IMR-90 (cell line): Measurements from ENCODE around the gene NAPA. TPM values are rescaled to one million over a fixed set of nuclear protein-coding genes. Genes with fewer than 3 reads are reported as not detected.

Source experiments
- ATAC-seq: fragments of 200-7000 bp; cut with Tn5 transposase; 2 replicates; pipeline ENCODE4 v1.9.1; 2020; ENCODE audit warnings: low read depth, mild to moderate bottlenecking, moderate library complexity
- BruUV-seq: library from RNA; stranded (reverse); fragments of 400-500 nt; replicated peaks from 2 replicates; lab custom pipeline; 2021; lab: Mats Ljungman, UMichigan
- CTCF ChIA-PET: fragments of 300-600 bp; formaldehyde crosslinking; extraction: SDS; loops from one replicate; lab custom pipeline; 2021; ENCODE audit warnings: antibody characterized with exemption; lab: Yijun Ruan, JAX
- POLR2A ChIA-PET: fragments of 300-600 bp; sonication (Branson Sonifier 250); formaldehyde crosslinking; loops from one replicate; lab custom pipeline; 2022; ENCODE audit warnings: antibody characterized with exemption; ENCODE audit not compliant: unreplicated experiment; lab: Charles Lee
- DNase-seq: peaks from one replicate; pipeline ENCODE4 v3.0.0; 2013
- H2AFZ ChIP-seq: replicated peaks from 2 replicates; pipeline ENCODE3; 2013; ENCODE audit warnings: low read length, mild to moderate bottlenecking; ENCODE audit not compliant: poor library complexity
- H2AK5ac ChIP-seq: 2 replicates; pipeline ENCODE4 v1.6.1; 2013; ENCODE audit warnings: low read depth, low read length, inconsistent platforms
- H2AK9ac ChIP-seq: replicated peaks from 2 replicates; pipeline ENCODE3; 2013; ENCODE audit warnings: mild to moderate bottlenecking, low read depth, low read length, moderate library complexity; ENCODE audit not compliant: poor library complexity
- H2BK120ac ChIP-seq: 2 replicates; pipeline ENCODE4 v1.6.1; 2013; ENCODE audit warnings: low read depth, low read length, inconsistent platforms
- H2BK15ac ChIP-seq: 3 replicates; pipeline ENCODE4 v1.6.1; 2013; ENCODE audit warnings: low read depth, low read length, inconsistent platforms
- H2BK20ac ChIP-seq: 2 replicates; pipeline ENCODE4 v1.6.1; 2013; ENCODE audit warnings: low read depth, mild to moderate bottlenecking, inconsistent platforms, low read length, moderate library complexity
- H2BK5ac ChIP-seq: 2 replicates; pipeline ENCODE4 v1.6.1; 2013; ENCODE audit warnings: mild to moderate bottlenecking, low read depth, low read length, inconsistent platforms; ENCODE audit not compliant: poor library complexity, severe bottlenecking
- H3K14ac ChIP-seq: replicated peaks from 2 replicates; pipeline ENCODE4 v1.6.1; 2013; ENCODE audit warnings: low read depth, low read length, inconsistent platforms
- H3K18ac ChIP-seq: 2 replicates; pipeline ENCODE4 v1.6.1; 2013; ENCODE audit warnings: low read depth, low read length, control low read depth
- H3K23ac ChIP-seq: 2 replicates; pipeline ENCODE4 v1.6.1; 2013; ENCODE audit warnings: low read depth, low read length, inconsistent platforms
- H3K27ac ChIP-seq: 2 replicates; pipeline ENCODE4 v1.5.1; 2013; ENCODE audit warnings: mild to moderate bottlenecking, control low read depth, low read length; ENCODE audit not compliant: insufficient read depth
- H3K27me3 ChIP-seq: 2 replicates; pipeline ENCODE4 v1.6.1; 2013; ENCODE audit warnings: low read length; ENCODE audit not compliant: control insufficient read depth, insufficient read depth
- H3K36me3 ChIP-seq: 2 replicates; pipeline ENCODE4 v1.6.1; 2013; ENCODE audit warnings: low read length, mixed read lengths; ENCODE audit not compliant: control insufficient read depth, insufficient read depth
- H3K4ac ChIP-seq: 2 replicates; pipeline ENCODE4 v1.6.1; 2013; ENCODE audit warnings: low read depth, low read length, inconsistent platforms
- H3K4me1 ChIP-seq: 2 replicates; pipeline ENCODE4 v1.6.1; 2013; ENCODE audit warnings: low read length, mixed read lengths; ENCODE audit not compliant: control insufficient read depth, insufficient read depth
- H3K4me2 ChIP-seq: 2 replicates; pipeline ENCODE4 v1.6.1; 2013; ENCODE audit warnings: low read depth, mild to moderate bottlenecking, control low read depth, low read length, moderate library complexity
- H3K4me3 ChIP-seq: 2 replicates; pipeline ENCODE4 v1.5.1; 2013; ENCODE audit warnings: low read depth, mild to moderate bottlenecking, control low read depth, low read length, moderate library complexity; ENCODE audit not compliant: insufficient read depth
- H3K56ac ChIP-seq: 2 replicates; pipeline ENCODE4 v1.6.1; 2013; ENCODE audit warnings: low read length, inconsistent platforms; ENCODE audit not compliant: insufficient read depth; ENCODE audit errors: extremely low read depth
- H3K79me1 ChIP-seq, 2 experiments: 2 replicates each; pipeline ENCODE4 v1.6.1; 2013; ENCODE audit warnings: low read length in 2 of 2, inconsistent platforms in 1 of 2, low read depth in 1 of 2
- H3K9ac ChIP-seq: 2 replicates; pipeline ENCODE4 v1.6.1; 2013; ENCODE audit warnings: low read depth, low read length, control low read depth
- H3K9me1 ChIP-seq: 2 replicates; pipeline ENCODE4 v1.6.1; 2013; ENCODE audit warnings: low read length, inconsistent platforms; ENCODE audit not compliant: insufficient read depth
- H3K9me3 ChIP-seq: 2 replicates; pipeline ENCODE4 v1.6.1; 2013; ENCODE audit warnings: low read length; ENCODE audit not compliant: control insufficient read depth, insufficient read depth
- H4K20me1 ChIP-seq: 2 replicates; pipeline ENCODE4 v1.6.1; 2013; ENCODE audit warnings: low read length, inconsistent platforms; ENCODE audit not compliant: insufficient read depth
- H4K5ac ChIP-seq: 2 replicates; pipeline ENCODE4 v1.6.1; 2013; ENCODE audit warnings: mild to moderate bottlenecking, low read depth, low read length, control low read depth
- H4K8ac ChIP-seq, 2 experiments: 2 replicates each; pipeline ENCODE4 v1.6.1; 2013; ENCODE audit warnings: low read depth in 2 of 2, low read length in 2 of 2, control low read depth in 1 of 2, inconsistent platforms in 1 of 2
- H4K91ac ChIP-seq: 2 replicates; pipeline ENCODE4 v1.6.1; 2013; ENCODE audit warnings: low read depth, low read length, inconsistent platforms; ENCODE audit not compliant: insufficient read depth
- BHLHE40 ChIP-seq: fragments of 150-350 bp; IDR thresholded peaks from 2 replicates; pipeline ENCODE4 v1.6.1; 2016; ENCODE audit warnings: mild to moderate bottlenecking, low read depth, low read length
- CEBPB ChIP-seq: IDR thresholded peaks from 2 replicates; pipeline ENCODE4 v1.6.1; 2012; ENCODE audit warnings: low read depth, low read length, improper control_type of control experiment
- CHD1 ChIP-seq: IDR thresholded peaks from 2 replicates; pipeline ENCODE4 v1.6.1; 2012; ENCODE audit warnings: low read depth, low read length, improper control_type of control experiment
- CTCF ChIP-seq: conservative IDR thresholded peaks from 2 replicates; pipeline ENCODE4 v1.5.1; 2012; ENCODE audit warnings: mild to moderate bottlenecking, low read depth, low read length, improper control_type of control experiment
- FOS ChIP-seq: fragments of 150-350 bp; IDR thresholded peaks from 2 replicates; pipeline ENCODE4 v1.6.1; 2016; ENCODE audit warnings: low read depth, low read length
- MAFK ChIP-seq: IDR thresholded peaks from 2 replicates; pipeline ENCODE4 v1.6.1; 2012; ENCODE audit warnings: low read depth, low read length, improper control_type of control experiment
- MAZ ChIP-seq: IDR thresholded peaks from 2 replicates; pipeline ENCODE4 v1.6.1; 2012; ENCODE audit warnings: low read depth, mild to moderate bottlenecking, low read length, improper control_type of control experiment, moderate library complexity, borderline replicate concordance
- MXI1 ChIP-seq: IDR thresholded peaks from 2 replicates; pipeline ENCODE4 v1.6.1; 2012; ENCODE audit warnings: low read depth, mild to moderate bottlenecking, low read length, moderate library complexity, borderline replicate concordance
- NFE2L2 ChIP-seq: fragments of 150-350 bp; IDR thresholded peaks from 2 replicates; pipeline ENCODE4 v1.6.1; 2016; ENCODE audit warnings: low read depth, mild to moderate bottlenecking, low read length
- POLR2A ChIP-seq: IDR thresholded peaks from 2 replicates; pipeline ENCODE4 v1.6.1; 2012; ENCODE audit warnings: mild to moderate bottlenecking, low read depth, low read length
- RAD21 ChIP-seq: IDR thresholded peaks from 2 replicates; pipeline ENCODE4 v1.6.1; 2012; ENCODE audit warnings: low read length, improper control_type of control experiment
- RCOR1 ChIP-seq: IDR thresholded peaks from 2 replicates; pipeline ENCODE4 v1.6.1; 2012; ENCODE audit warnings: mild to moderate bottlenecking, low read length, improper control_type of control experiment; ENCODE audit not compliant: insufficient replicate concordance
- RFX5 ChIP-seq: IDR thresholded peaks from 2 replicates; pipeline ENCODE4 v1.8.0; 2012; ENCODE audit warnings: low read depth, mild to moderate bottlenecking, low read length, moderate library complexity
- SMC3 ChIP-seq: fragments of 150-350 bp; IDR thresholded peaks from 2 replicates; pipeline ENCODE4 v1.6.1; 2016; ENCODE audit warnings: low read depth, mild to moderate bottlenecking, antibody characterized with exemption, low read length, moderate library complexity
- WGBS, 2 experiments: methylation state at CpG; one replicate each; pipeline versions ENCODE4 v1.1.5 to v1.1.7; 2013; ENCODE audit warnings: missing lambda C conversion rate in 2 of 2; ENCODE audit not compliant: insufficient read length in 1 of 2; ENCODE audit errors: extremely low coverage in 2 of 2; 5-methylcytosine and 5-hydroxymethylcytosine counted together
- dilution Hi-C: fragments of 300-500 bp; cut with HindIII; formaldehyde crosslinking; loops from one replicate; pipeline ENCODE4 v1.14.3; 2018; ENCODE audit warnings: low sequenced_read_pairs; ENCODE audit not compliant: unreplicated experiment
- in situ Hi-C: fragments of 300-500 bp; cut with MboI; formaldehyde crosslinking; loops from 3 replicates; pipeline ENCODE4 v1.14.3; 2019; ENCODE audit warnings: low sequenced_read_pairs, inconsistent platforms, mixed read lengths
- intact Hi-C: fragments of 100-400 bp; cut with micrococcal nuclease; formaldehyde crosslinking; loops from 2 replicates; pipeline ENCODE4 v1.10.0; 2022
- polyA plus RNA-seq, 3 experiments: library from polyadenylated mRNA; depleted of rRNA; stranded (reverse); fragments of >200 nt; gene quantifications; 2 replicates each; pipeline ENCODE4 v1.2.3, GENCODE V29; 2012; ENCODE audit warnings: low replicate concordance in 1 of 3
- total RNA-seq: library from RNA; depleted of rRNA; stranded (reverse); fragments of >200 nt; gene quantifications from 2 replicates; pipeline ENCODE4 v1.2.3, GENCODE V29; 2012
- TF ChIP-seq, protein P1 (sequence below): fragments of 150-350 bp; IDR thresholded peaks from 2 replicates; pipeline ENCODE4 v1.6.1; 2017; ENCODE audit warnings: mild to moderate bottlenecking, antibody characterized with exemption, low read length, low read depth
- TF ChIP-seq, protein P2 (sequence below): fragments of 150-350 bp; IDR thresholded peaks from 2 replicates; pipeline ENCODE4 v1.6.1; 2016; ENCODE audit warnings: low read depth, mild to moderate bottlenecking, low read length, moderate library complexity, borderline replicate concordance

NAPA gene
- total and polyA plus RNA-seq, 2 of the 4 experiments (the other 2 are of a cell fraction): 76.4 to 126 TPM

- H3K18ac ChIP-seq: no peak overlapping the region
- no peak overlapping the region for H2BK20ac ChIP-seq
- in situ Hi-C loops (no loop called here), intact Hi-C loops (no loop called here), dilution Hi-C loops (no loop called here)
- H4K8ac ChIP-seq: no peak overlapping the region
- no peak for ATAC-seq
- no peak overlapping the region for H3K27ac ChIP-seq
- ChIA-PET POLR2A (no interaction called here), CTCF (no interaction called here)
- no peaks in the 10 kb centered on the region for H3K79me1 ChIP-seq
- 0% methylated on average over 1 of the region's 18 CpGs; no CpG with 5 or more reads in 1 of the 2 experiments for WGBS, 2 experiments
- no peak overlapping the region for H3K4me2 ChIP-seq
- H2AK9ac ChIP-seq: no peak overlapping the region
- no peak overlapping the region for H3K9ac ChIP-seq
- DNase-seq: no peak
- no peak overlapping the region for H3K4me3 ChIP-seq
- H3K23ac ChIP-seq: no peak overlapping the region
- no peaks in the 10 kb centered on the region for H4K20me1 ChIP-seq
- H3K36me3 ChIP-seq: no peaks in the 10 kb centered on the region
- no peak overlapping the region for H4K91ac ChIP-seq
- H3K9me1 ChIP-seq: no peaks in the 10 kb centered on the region
- H3K56ac ChIP-seq: no peak overlapping the region
- no peak overlapping the region for H4K5ac ChIP-seq
- H2BK120ac ChIP-seq: no peak overlapping the region
- TF ChIP-seq, protein P1, sequence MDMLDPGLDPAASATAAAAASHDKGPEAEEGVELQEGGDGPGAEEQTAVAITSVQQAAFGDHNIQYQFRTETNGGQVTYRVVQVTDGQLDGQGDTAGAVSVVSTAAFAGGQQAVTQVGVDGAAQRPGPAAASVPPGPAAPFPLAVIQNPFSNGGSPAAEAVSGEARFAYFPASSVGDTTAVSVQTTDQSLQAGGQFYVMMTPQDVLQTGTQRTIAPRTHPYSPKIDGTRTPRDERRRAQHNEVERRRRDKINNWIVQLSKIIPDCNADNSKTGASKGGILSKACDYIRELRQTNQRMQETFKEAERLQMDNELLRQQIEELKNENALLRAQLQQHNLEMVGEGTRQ: no peak
- TF ChIP-seq FOS (no peak), POLR2A (no peak), CHD1 (no peak), RFX5 (no peak), CTCF (no peak), RCOR1 (no peak), BHLHE40 (no peak), RAD21 (no peak), SMC3 (no peak), MAFK (no peak), NFE2L2 (no peak), MXI1 (no peak), MAZ (no peak), CEBPB (no peak)
- TF ChIP-seq, protein P2, sequence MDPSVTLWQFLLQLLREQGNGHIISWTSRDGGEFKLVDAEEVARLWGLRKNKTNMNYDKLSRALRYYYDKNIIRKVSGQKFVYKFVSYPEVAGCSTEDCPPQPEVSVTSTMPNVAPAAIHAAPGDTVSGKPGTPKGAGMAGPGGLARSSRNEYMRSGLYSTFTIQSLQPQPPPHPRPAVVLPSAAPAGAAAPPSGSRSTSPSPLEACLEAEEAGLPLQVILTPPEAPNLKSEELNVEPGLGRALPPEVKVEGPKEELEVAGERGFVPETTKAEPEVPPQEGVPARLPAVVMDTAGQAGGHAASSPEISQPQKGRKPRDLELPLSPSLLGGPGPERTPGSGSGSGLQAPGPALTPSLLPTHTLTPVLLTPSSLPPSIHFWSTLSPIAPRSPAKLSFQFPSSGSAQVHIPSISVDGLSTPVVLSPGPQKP: no peak
- H2BK5ac ChIP-seq: no peak overlapping the region
- H3K27me3 ChIP-seq: peaks cover 44% of the 10 kb centered on the region
- no peak overlapping the region for H3K4ac ChIP-seq
- H3K4me1 ChIP-seq: peaks cover 3% of the 10 kb centered on the region
- no peak overlapping the region for H2AK5ac ChIP-seq
- no peak overlapping the region for H3K14ac ChIP-seq
- H2BK15ac ChIP-seq: no peak overlapping the region
- no TSS peak for BruUV-seq
- no peaks in the 10 kb centered on the region for H3K9me3 ChIP-seq
- H2AFZ ChIP-seq: no peak overlapping the region
Measured at GRCh38 chr19:47544075-47544474, 29.2 kb upstream of the NAPA start.
